B cell (primary cell): ENCODE results near the gene AGO3. TPM values are rescaled to one million over a fixed set of nuclear protein-coding genes. Genes with fewer than 3 reads are reported as not detected.
A peak's percentile ranks its signal among the peaks of the same experiment; 100 is the strongest.

Experiments
- ATAC-seq: fragments of 200-7000 bp; cut with Tn5 transposase; one replicate; pipeline ENCODE4 v1.10.0; 2021; ENCODE audit warnings: low read depth, mild to moderate bottlenecking, moderate number of reproducible peaks, moderate library complexity
- CTCF ChIA-PET: fragments of 350-600 bp; sonication (Branson Sonifier 250); formaldehyde crosslinking; loops from one replicate; lab custom pipeline; 2021; ENCODE audit warnings: antibody characterized with exemption, inconsistent platforms; lab: Charles Lee
- POLR2A ChIA-PET: fragments of 350-600 bp; sonication (Branson Sonifier 250); formaldehyde crosslinking; loops from one replicate; lab custom pipeline; 2021; ENCODE audit warnings: antibody characterized with exemption; lab: Charles Lee
- DNase-seq: peaks from one replicate; pipeline ENCODE4 v3.0.0; 2013
- H2AFZ ChIP-seq: 2 replicates; pipeline ENCODE4 v1.6.1; 2012; ENCODE audit warnings: mild to moderate bottlenecking, low read depth, low read length; ENCODE audit not compliant: insufficient read depth, poor library complexity, severe bottlenecking
- H3K27ac ChIP-seq, 2 donors: 1 replicate in 1 of 2; 2 replicates in 1 of 2; pipeline ENCODE4 v1.5.1; 2012 to 2013; ENCODE audit warnings: low read length in 2 of 2, mild to moderate bottlenecking in 2 of 2, moderate library complexity in 1 of 2
- H3K27me3 ChIP-seq, 4 experiments: fragments of 200-600 bp in 1 of 4; sonication (generic) in 1 of 4; replicated peaks in 1 of 4; 1 replicate in 2 of 4; 2 replicates in 2 of 4; pipeline versions ENCODE4 v1.6.1 to v1.7.0; 2013 to 2016; ENCODE audit warnings: low read length in 3 of 4, mild to moderate bottlenecking in 2 of 4, mixed read lengths in 1 of 4, moderate library complexity in 1 of 4; ENCODE audit not compliant: insufficient read depth in 4 of 4, control insufficient read depth in 3 of 4; ENCODE audit errors: control extremely low read depth in 1 of 4
- H3K36me3 ChIP-seq, 2 experiments: replicated peaks in 1 of 2; 1 replicate in 1 of 2; 2 replicates in 1 of 2; pipeline versions ENCODE4 v1.6.1 to v1.7.1; 2013; ENCODE audit warnings: low read length in 1 of 2; ENCODE audit not compliant: insufficient read depth in 2 of 2, control insufficient read depth in 1 of 2; ENCODE audit errors: control extremely low read depth in 1 of 2, extremely low read depth in 1 of 2
- H3K4me1 ChIP-seq, 2 donors: fragments of 200-600 bp in 1 of 2; sonication (generic) in 1 of 2; 1 replicate in 1 of 2; 2 replicates in 1 of 2; pipeline versions ENCODE4 v1.5.1 to v1.6.1; 2013 to 2017; ENCODE audit warnings: low read length in 2 of 2; ENCODE audit not compliant: control insufficient read depth in 2 of 2, insufficient read depth in 2 of 2
- H3K4me2 ChIP-seq: replicated peaks from 2 replicates; pipeline ENCODE3; 2012; ENCODE audit warnings: mild to moderate bottlenecking, low read depth, low read length; ENCODE audit not compliant: poor library complexity, severe bottlenecking
- H3K4me3 ChIP-seq, 5 experiments: fragments of 200-600 bp in 1 of 5; sonication (generic) in 1 of 5; 1 replicate in 3 of 5; 2 replicates in 2 of 5; pipeline versions ENCODE4 v1.5.1 to v1.7.0; 2011 to 2016; ENCODE audit warnings: low read length in 4 of 5, mild to moderate bottlenecking in 4 of 5, low read depth in 2 of 5, control low read depth in 1 of 5, moderate library complexity in 1 of 5; ENCODE audit not compliant: insufficient read depth in 1 of 5; ENCODE audit errors: control extremely low read depth in 1 of 5, extremely low read depth in 1 of 5
- H3K79me2 ChIP-seq: fragments of 200-600 bp; sonication (generic); one replicate; pipeline ENCODE4 v1.6.0; 2016; ENCODE audit warnings: low read length; ENCODE audit not compliant: control insufficient read depth, insufficient read depth
- H3K9ac ChIP-seq: fragments of 200-600 bp; sonication (generic); 2 replicates; pipeline ENCODE4 v1.6.1; 2017; ENCODE audit warnings: mild to moderate bottlenecking, low read length, moderate library complexity
- H3K9me3 ChIP-seq, 3 donors: one replicate each; pipeline versions ENCODE4 v1.6.1 to v1.7.1; 2013; ENCODE audit warnings: low read length in 2 of 3; ENCODE audit not compliant: control insufficient read depth in 2 of 3, insufficient read depth in 1 of 3; ENCODE audit errors: control extremely low read depth in 1 of 3
- H4K20me1 ChIP-seq: 2 replicates; pipeline ENCODE4 v1.6.0; 2012; ENCODE audit warnings: mild to moderate bottlenecking, low read length; ENCODE audit not compliant: insufficient read depth, control insufficient read depth, poor library complexity, severe bottlenecking
- H3K27ac Mint-ChIP-seq: one replicate; pipeline ENCODE4 v1.8.0; 2021; ENCODE audit warnings: mixed read lengths
- H3K27me3 Mint-ChIP-seq: one replicate; pipeline ENCODE4 v1.8.0; 2021; ENCODE audit warnings: mixed read lengths
- H3K4me1 Mint-ChIP-seq: one replicate; pipeline ENCODE4 v1.8.0; 2021; ENCODE audit warnings: mixed read lengths
- H3K4me3 Mint-ChIP-seq: one replicate; pipeline ENCODE4 v1.8.0; 2021; ENCODE audit warnings: mixed read lengths
- H3K9me3 Mint-ChIP-seq: one replicate; pipeline ENCODE4 v1.8.0; 2022; ENCODE audit warnings: mixed read lengths; ENCODE audit not compliant: insufficient read depth
- CTCF ChIP-seq: fragments of 200-600 bp; IDR thresholded peaks from one replicate; pipeline ENCODE4 v1.8.0; 2022; ENCODE audit warnings: antibody characterized with exemption, mild to moderate bottlenecking
- EZH2 ChIP-seq: IDR thresholded peaks from 2 replicates; pipeline ENCODE4 v1.6.1; 2012; ENCODE audit warnings: borderline replicate concordance, low read depth, mild to moderate bottlenecking, moderate library complexity, low read length; ENCODE audit not compliant: insufficient read depth, poor library complexity, severe bottlenecking
- WGBS: methylation state at CpG from one replicate; pipeline ENCODE4 v1.1.5; 2013; ENCODE audit warnings: missing lambda C conversion rate; ENCODE audit not compliant: insufficient coverage; 5-methylcytosine and 5-hydroxymethylcytosine counted together
- intact Hi-C: fragments of 100-400 bp; cut with micrococcal nuclease; formaldehyde crosslinking; loops from one replicate; pipeline ENCODE4 v1.10.0; 2022
- polyA plus RNA-seq: library from polyadenylated mRNA; depleted of rRNA; stranded (reverse); fragments of >200 nt; gene quantifications from 2 replicates; pipeline ENCODE4 v1.2.3, GENCODE V29; 2012
- total RNA-seq, 2 donors: library from RNA; stranded (reverse); fragments of 120-200 nt in 1 of 2; gene quantifications; 1 replicate in 1 of 2; 2 replicates in 1 of 2; pipeline versions ENCODE4 v1.2.3 to v1.2.4, GENCODE V29; 2013 to 2022

The AGO3 gene
- total and polyA plus RNA-seq, 2 donors (not counting 1 experiment from before 2014, with no cell fraction given), result 5.1 to 44.9 TPM

- Histone ChIP-seq H3K4me3 (peak overlapping the region; percentile 67 to 100 (median 94)), H3K27ac (peak overlapping the region; percentile 64 to 82), H3K4me1 (peaks cover 34 to 50% of the 10 kb centered on the region in 2 donors), H4K20me1 (peaks cover 15% of the 10 kb centered on the region), H3K27me3 (no peaks in the 10 kb centered on the region), H3K36me3 (no peaks in the 10 kb centered on the region), H3K4me2 (peak overlapping the region; percentile 98), H2AFZ (peak overlapping the region; percentile 95), H3K9me3 (no peaks in the 10 kb centered on the region), H3K79me2 (peaks cover 32% of the 10 kb centered on the region), H3K9ac (peak overlapping the region; percentile 99)
- POLR2A ChIA-PET, result interaction anchor here (0.5 to 0.7 kb wide), 2 partner anchors 9 to 43 kb away, joined by 3 to 4 read pairs; no protein-coding TSS in a partner anchor
- peaks cover 4% of the 10 kb centered on the region for H3K27me3 Mint-ChIP-seq
- peak; percentile 10 for ATAC-seq
- H3K4me1 Mint-ChIP-seq, result peaks cover 56% of the 10 kb centered on the region
- CTCF ChIA-PET, result interaction anchor here (0.6 to 2.4 kb wide), 13 partner anchors 8 to 1024 kb away, joined by 3 to 16 read pairs (median 5); partner anchors contain the start of genes AGO3 and SMIM12
- H3K4me3 Mint-ChIP-seq, result peak overlapping the region; percentile 94
- H3K9me3 Mint-ChIP-seq, result no peaks in the 10 kb centered on the region
- 0% methylated on average over 19 of the region's 29 CpGs for WGBS
- H3K27ac Mint-ChIP-seq, result peak overlapping the region; percentile 91
- TF ChIP-seq EZH2 (no peak), CTCF (no peak)
- intact Hi-C loops, result loop anchor here (1.0 to 2.0 kb wide), 3 partner anchors 11 to 205 kb away; partner anchors contain the start of gene ADPRS
- peak; percentile 65 for DNase-seq
Measured at GRCh38 chr1:35883635-35884101, 47.2 kb upstream of the AGO3 start.

GRCh38 chr1:35884934-35885333 is 46.0 kb upstream of the AGO3 start:
- H3K79me2 ChIP-seq, result peaks cover 32% of the 10 kb centered on the region
- H3K4me1 Mint-ChIP-seq, result peaks cover 59% of the 10 kb centered on the region

More at GRCh38 chr1:35884934-35885333, 46.0 kb upstream of the AGO3 start:
- Histone ChIP-seq H3K27ac (peak overlapping the region in 1 of 2 donors; percentile 82), H3K4me3 (no peak overlapping the region), H3K9ac (no peak overlapping the region), H3K9me3 (no peaks in the 10 kb centered on the region), H3K36me3 (no peaks in the 10 kb centered on the region), H3K4me1 (peaks cover 34 to 50% of the 10 kb centered on the region in 2 donors), H2AFZ (no peak overlapping the region), H3K27me3 (no peaks in the 10 kb centered on the region), H3K4me2 (no peak overlapping the region), H4K20me1 (peaks cover 15% of the 10 kb centered on the region)
- peak overlapping the region; percentile 87 for H3K27ac Mint-ChIP-seq
- CTCF ChIA-PET, result interaction anchor here (0.9 to 2.0 kb wide), 2 partner anchors 12 to 44 kb away, joined by 3 to 4 read pairs; no protein-coding TSS in a partner anchor
- H3K4me3 Mint-ChIP-seq, result peak overlapping the region; percentile 50
- TF ChIP-seq CTCF (no peak), EZH2 (no peak)
- intact Hi-C loops, result no loop called here
- no CpG with 5 or more reads among the region's 2 CpGs for WGBS
- H3K9me3 Mint-ChIP-seq, result no peaks in the 10 kb centered on the region
- POLR2A ChIA-PET, result no interaction called here
- peaks cover under 1% of the 10 kb centered on the region for H3K27me3 Mint-ChIP-seq
- no peak for ATAC-seq
- DNase-seq, result no peak
